D721Med (cell line): ENCODE data around the gene SRSF3.
"Not testable (repeated sequence)": the region's sequence is repeated elsewhere in the genome, so short reads cannot be mapped to it uniquely, and the experiment has no call there.

Experiments used
- DNase-seq: peaks from one replicate; pipeline ENCODE4 v3.0.0; 2011; ENCODE audit warnings: low spot score; ENCODE audit not compliant: insufficient read length
- FAIRE-seq: peaks from 2 replicates; lab custom pipeline; 2011; peaks lifted over from hg19 to GRCh38; lab: Jason Lieb, UNC
- TF ChIP-seq, protein P1 (sequence below): IDR thresholded peaks from 2 replicates; pipeline ENCODE4 v1.5.1; 2012; ENCODE audit warnings: mild to moderate bottlenecking, control low read depth; ENCODE audit not compliant: insufficient read depth; ENCODE audit errors: missing control alignments

Gene SRSF3

DNA sequence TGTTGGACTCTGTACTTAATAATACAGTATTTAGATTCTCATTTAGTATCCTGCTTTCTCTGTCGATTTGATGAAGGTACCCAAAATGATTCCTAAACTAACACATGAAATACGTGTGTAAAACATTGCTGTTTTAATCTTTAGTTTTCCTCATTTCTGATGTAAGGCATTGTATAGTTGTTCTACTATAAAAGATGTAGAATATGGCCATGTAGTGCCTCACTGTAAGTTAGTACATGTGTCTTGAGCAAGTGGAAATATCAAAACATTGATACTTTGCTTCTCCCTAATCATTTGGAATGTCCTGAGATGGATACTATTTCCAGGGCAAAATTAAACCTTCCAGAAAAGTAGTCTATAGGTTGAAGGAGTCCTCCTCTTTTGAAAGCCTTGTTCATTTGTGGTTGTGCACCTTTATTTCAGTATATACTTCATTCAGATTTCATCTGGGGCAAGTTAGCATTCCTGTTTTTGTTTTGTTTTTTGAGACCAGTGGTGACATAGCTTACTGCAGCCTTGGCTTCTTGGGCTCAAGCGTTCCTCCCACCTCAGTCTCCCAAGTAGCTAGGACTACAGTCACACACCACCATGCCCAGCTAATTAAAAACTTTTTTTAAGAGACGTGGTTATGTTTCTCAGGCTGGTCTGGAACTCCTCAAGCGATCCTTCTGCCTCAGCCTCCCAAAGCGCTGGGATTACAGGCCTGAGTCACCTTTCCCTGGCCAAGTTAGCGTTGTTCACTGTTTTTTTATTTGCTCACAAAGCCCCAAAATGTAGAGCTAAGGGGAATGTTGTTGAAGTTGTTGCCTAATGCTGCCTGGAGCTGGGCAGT is 11.6 kb downstream of the SRSF3 start:
- DNase-seq (no peak), FAIRE-seq (no peak)
- TF ChIP-seq, protein P1, sequence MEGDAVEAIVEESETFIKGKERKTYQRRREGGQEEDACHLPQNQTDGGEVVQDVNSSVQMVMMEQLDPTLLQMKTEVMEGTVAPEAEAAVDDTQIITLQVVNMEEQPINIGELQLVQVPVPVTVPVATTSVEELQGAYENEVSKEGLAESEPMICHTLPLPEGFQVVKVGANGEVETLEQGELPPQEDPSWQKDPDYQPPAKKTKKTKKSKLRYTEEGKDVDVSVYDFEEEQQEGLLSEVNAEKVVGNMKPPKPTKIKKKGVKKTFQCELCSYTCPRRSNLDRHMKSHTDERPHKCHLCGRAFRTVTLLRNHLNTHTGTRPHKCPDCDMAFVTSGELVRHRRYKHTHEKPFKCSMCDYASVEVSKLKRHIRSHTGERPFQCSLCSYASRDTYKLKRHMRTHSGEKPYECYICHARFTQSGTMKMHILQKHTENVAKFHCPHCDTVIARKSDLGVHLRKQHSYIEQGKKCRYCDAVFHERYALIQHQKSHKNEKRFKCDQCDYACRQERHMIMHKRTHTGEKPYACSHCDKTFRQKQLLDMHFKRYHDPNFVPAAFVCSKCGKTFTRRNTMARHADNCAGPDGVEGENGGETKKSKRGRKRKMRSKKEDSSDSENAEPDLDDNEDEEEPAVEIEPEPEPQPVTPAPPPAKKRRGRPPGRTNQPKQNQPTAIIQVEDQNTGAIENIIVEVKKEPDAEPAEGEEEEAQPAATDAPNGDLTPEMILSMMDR, result no peak

DNA sequence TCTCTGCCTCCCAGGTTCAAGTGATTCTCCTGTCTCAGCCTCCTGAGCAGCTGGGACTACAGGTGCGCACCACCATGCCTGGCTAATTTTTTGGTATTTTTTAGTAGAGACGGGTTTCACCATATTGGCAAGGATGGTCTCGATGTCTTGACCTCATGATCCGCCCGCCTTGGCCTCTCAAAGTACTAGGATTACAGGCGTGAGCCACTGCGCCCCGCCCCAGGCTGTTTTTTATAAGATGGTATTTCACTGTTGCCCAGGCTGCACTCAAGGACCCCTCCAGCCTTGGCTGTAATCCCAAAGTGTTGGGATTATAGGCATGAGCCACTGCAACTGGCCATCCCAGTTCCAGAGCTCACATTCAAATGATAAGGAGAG is 13.1 kb downstream of the SRSF3 start:
- not testable (repeated sequence) for DNase-seq, FAIRE-seq

DNA sequence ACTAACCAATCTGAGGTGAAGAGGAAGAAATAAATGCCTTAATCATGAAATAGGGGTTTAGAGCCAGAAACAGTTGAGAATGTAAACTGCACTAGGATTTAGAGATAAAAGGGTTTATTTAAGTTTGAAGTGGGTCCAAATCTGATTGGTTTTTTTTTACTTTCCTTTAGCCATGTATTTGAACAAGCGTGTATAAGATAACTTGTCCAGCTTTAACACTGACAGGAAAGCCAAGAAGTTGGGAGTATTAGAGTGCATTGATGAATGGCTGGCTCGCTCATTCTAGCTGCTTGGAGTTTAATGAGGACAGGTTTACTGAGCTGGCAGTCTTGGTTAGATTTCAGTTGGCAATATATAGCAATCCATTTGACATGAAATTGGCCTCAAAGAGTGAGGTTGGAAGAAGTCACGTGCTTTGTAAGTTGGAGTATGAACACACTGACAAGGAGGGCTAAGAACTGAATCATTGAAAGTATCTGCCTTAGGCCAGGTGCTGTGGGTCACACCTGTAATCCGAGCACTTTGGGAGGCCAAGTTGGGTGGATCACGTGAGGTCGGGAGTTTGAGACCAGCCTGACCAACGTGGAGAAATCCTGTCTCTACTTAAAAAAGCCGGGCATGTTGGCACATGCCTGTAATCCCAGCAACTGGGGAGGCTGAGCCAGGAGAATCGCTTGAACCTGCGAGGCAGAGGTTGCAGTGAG is 13.7 kb downstream of the SRSF3 start:
- TF ChIP-seq, protein P1, result no peak
- DNase-seq (no peak), FAIRE-seq (no peak)

DNA sequence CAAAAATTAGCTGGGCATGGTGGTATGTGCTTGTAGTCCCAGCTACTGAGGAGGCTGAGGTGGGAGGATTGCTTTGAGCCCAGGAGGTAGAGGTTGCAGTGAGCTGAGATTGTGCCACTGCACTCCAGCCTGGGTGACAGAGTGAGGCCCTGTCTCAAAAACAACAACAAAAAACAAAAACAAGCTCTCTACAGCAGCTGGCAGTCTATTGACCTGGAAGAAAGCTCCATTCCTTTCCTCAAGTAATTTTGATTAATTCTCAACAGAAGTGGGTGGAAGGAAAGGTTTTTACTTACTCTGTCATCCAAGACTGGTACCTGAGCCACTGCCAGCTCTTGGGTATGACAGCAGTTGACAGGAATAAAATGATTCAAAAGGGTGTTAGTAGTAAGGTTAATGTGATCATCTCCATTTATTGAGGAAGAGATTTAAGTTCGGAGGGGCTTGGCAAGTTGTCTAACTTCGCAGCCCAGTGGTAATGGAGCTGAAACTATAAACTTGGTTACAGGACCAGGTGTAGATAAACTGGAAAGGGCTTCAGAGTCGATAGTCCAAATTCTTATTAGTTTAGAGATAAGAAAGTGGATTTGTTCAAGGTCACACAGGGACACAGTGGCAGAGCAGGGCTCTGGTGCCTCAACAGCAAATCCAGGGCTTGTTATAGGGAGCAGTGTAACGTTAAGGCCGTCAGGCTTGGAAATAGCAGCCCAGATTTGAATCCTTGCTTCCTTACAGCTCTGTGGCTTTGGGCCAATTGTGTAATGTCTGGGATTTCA is 14.8 kb downstream of the SRSF3 start:
- DNase-seq (no peak), FAIRE-seq (no peak)
- TF ChIP-seq, protein P1, result no peak

DNA sequence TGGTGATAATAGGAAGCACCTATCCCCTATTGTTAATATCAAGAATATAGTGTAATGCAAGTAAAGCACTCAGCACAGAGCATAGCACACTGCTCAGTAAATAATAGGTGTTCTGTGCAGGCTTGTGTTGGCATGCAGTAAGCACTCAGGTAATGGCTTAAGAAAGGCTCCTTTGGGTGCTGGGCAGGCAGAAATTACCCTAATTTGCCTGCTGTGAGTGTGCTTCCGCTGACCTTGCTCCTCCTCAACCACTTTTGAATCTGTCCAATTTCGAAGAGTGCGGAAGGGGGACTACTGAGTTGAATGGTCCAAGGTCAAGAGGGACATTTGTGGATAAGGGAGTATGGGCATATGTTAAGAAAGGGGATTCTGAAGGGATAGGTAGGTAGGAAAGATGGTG is 15.4 kb downstream of the SRSF3 start:
- DNase-seq (no peak), FAIRE-seq (no peak)
- TF ChIP-seq, protein P1, result no peak

DNA sequence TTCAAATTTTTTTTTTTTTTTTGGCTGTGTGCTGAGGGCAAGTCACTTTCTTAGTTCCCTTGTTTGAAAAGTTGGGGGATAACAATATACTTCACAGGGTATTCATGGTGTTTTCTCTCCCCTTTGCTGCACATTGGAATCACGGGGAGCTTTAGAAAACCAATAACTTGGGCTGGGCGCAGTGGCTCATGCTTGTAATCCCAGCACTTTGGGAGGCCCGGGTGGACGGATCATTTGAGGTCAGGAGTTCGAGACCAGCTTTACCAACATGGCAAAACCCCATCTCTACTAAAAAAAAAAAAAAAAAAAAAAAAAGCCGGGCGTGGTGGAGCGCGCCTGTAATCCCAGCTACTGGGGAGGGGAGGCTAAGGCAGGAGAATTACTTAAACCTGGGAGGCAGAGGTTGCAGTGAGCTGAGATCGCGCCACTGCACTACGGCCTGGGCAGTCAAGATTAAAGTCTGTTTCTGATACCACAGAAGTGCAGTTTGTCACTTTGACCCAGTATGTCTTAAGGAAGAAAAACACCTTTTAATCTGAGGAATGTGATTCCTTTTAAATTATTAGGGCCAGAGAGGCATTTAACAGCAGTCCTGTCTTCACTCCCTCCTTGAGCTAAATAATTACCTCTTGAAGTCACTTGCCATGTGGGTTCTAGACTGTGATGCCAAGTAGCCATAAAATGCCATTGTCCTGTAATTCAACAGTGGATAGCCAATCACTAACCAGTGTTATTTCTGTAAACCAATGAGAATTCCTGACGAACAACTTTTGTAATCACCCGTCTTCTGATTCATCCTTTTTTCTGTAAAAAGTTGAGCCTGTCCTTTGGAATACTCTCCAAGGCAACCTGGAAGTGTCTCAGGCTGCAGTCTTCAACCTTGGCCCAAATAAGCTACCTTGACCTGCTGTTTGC is 16.1 kb downstream of the SRSF3 start:
- FAIRE-seq (no peak), DNase-seq (no peak)
- TF ChIP-seq, protein P1, result no peak
